Tibial nerve (tissue), 4 donors: Measurements from ENCODE around the gene TRMT112. TPM values are rescaled to one million over a fixed set of nuclear protein-coding genes. Genes with fewer than 3 reads are reported as not detected.

Experiments
- DNase-seq, 2 donors: peaks; one replicate each; pipeline ENCODE4 v3.0.0-alpha.2; 2019; ENCODE audit warnings: low spot score in 2 of 2
- H3K27ac ChIP-seq, 4 donors: fragments of 200-600 bp; sonication (generic) in 3 of 4; one replicate each; pipeline ENCODE4 v1.5.1; 2017 to 2019; ENCODE audit warnings: mild to moderate bottlenecking in 1 of 4
- H3K27me3 ChIP-seq, 2 donors: fragments of 200-600 bp; sonication (generic) in 1 of 2; one replicate each; pipeline versions ENCODE4 v1.5.1 to v1.6.0; 2017 to 2019
- H3K36me3 ChIP-seq, 3 donors: fragments of 200-600 bp; sonication (generic); one replicate each; pipeline ENCODE4 v1.5.1; 2018 to 2019
- H3K4me1 ChIP-seq, 4 donors: fragments of 200-600 bp; sonication (generic) in 3 of 4; one replicate each; pipeline ENCODE4 v1.5.1; 2017 to 2019
- H3K4me3 ChIP-seq, 4 donors: fragments of 200-600 bp; sonication (generic) in 3 of 4; one replicate each; pipeline ENCODE4 v1.5.1; 2017 to 2019; ENCODE audit warnings: mild to moderate bottlenecking in 1 of 4, moderate library complexity in 1 of 4
- H3K9me3 ChIP-seq, 4 donors: fragments of 200-600 bp; sonication (generic) in 3 of 4; one replicate each; pipeline ENCODE4 v1.5.1; 2017 to 2019
- EP300 ChIP-seq, 2 donors: sonication (generic); formaldehyde crosslinking; IDR thresholded peaks; one replicate each; pipeline ENCODE4 v1.6.1; 2017; ENCODE audit warnings: antibody characterized with exemption in 2 of 2, mild to moderate bottlenecking in 1 of 2
- POLR2A ChIP-seq, 2 donors: fragments of 450-650 bp; IDR thresholded peaks; one replicate each; pipeline ENCODE4 v1.6.1; 2017; ENCODE audit warnings: antibody characterized with exemption in 2 of 2, mild to moderate bottlenecking in 2 of 2, moderate library complexity in 2 of 2
- WGBS, 2 donors: methylation state at CpG; one replicate each; pipeline ENCODE4 v1.1.5; 2018; 5-methylcytosine and 5-hydroxymethylcytosine counted together
- total RNA-seq, 4 donors: library from RNA; depleted of rRNA; stranded (reverse); fragments of >200 nt; gene quantifications; one replicate each; pipeline ENCODE4 v1.1.0, GENCODE V29; 2016
- TF ChIP-seq, protein P1 (sequence below), 5 experiments: fragments of 200-600 bp in 3 of 5; fragments of 450-650 bp in 2 of 5; sonication (generic) in 3 of 5; IDR thresholded peaks; one replicate each; pipeline ENCODE4 v1.5.1; 2016 to 2019; ENCODE audit warnings: antibody characterized with exemption in 5 of 5, mild to moderate bottlenecking in 3 of 5, moderate library complexity in 2 of 5

Gene TRMT112
- total RNA-seq, 4 donors from 2014 or later, result 290 to 381 (median 327) TPM

DNA sequence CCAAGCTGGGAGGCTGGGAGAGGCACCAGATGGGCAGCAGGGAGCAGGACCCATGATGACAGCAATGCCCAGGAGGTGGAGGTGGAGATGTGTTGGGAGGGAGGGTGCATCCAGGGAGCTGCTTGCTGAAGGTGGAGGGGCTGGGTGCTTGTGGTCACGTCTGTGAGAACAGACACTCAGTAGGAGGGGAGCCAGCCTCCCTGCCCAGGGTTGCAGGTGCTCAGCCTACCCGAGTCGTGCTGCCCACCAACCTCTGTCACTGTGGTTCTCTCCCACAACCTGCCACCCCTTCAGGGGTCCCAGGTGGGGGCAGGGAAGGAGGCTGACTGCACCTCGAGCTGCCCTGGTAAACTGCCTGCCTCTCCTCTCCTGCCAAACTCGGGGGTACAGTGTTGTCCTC lies 6.0 kb upstream of the TRMT112 start:
- H3K9me3 ChIP-seq, result peaks cover 0 to 5% (median 0%) of the 10 kb centered on the region in 4 donors
- no peak overlapping the region for H3K4me3 ChIP-seq
- 34 to 57% methylated on average over 5 of the region's 5 CpGs for WGBS, 2 donors
- H3K27me3 ChIP-seq, result no peaks in the 10 kb centered on the region
- peaks cover 0 to 18% (median 7%) of the 10 kb centered on the region in 4 donors for H3K4me1 ChIP-seq
- TF ChIP-seq POLR2A (IDR thresholded peaks at IDR 0.05), result no peak
- TF ChIP-seq EP300 (IDR thresholded peaks at IDR 0.05), result no peak
- TF ChIP-seq, protein P1, sequence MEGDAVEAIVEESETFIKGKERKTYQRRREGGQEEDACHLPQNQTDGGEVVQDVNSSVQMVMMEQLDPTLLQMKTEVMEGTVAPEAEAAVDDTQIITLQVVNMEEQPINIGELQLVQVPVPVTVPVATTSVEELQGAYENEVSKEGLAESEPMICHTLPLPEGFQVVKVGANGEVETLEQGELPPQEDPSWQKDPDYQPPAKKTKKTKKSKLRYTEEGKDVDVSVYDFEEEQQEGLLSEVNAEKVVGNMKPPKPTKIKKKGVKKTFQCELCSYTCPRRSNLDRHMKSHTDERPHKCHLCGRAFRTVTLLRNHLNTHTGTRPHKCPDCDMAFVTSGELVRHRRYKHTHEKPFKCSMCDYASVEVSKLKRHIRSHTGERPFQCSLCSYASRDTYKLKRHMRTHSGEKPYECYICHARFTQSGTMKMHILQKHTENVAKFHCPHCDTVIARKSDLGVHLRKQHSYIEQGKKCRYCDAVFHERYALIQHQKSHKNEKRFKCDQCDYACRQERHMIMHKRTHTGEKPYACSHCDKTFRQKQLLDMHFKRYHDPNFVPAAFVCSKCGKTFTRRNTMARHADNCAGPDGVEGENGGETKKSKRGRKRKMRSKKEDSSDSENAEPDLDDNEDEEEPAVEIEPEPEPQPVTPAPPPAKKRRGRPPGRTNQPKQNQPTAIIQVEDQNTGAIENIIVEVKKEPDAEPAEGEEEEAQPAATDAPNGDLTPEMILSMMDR (IDR thresholded peaks at IDR 0.05), result no peak
- no peak for DNase-seq
- peaks cover 0 to 41% (median 11%) of the 10 kb centered on the region in 3 donors for H3K36me3 ChIP-seq
- no peak overlapping the region for H3K27ac ChIP-seq

DNA sequence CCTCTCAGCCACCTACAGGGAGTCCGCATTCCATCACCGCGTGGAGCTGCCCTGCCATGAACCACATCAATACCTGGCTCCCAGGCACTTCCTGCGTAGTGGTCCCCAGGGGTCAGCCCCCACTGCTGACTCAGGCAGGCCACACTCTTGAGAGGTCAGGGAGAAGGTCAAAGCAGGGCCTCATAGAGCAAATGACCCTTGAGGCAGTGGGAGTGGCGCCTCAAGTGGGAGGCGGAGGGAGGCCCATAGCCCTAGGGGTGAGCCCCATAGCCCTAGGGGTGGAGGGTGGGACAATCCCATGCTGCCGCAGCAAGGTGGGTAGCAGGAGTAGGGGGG lies 5.5 kb upstream of the TRMT112 start:
- peaks cover 0 to 5% (median 0%) of the 10 kb centered on the region in 4 donors for H3K9me3 ChIP-seq
- peaks cover 0 to 41% (median 11%) of the 10 kb centered on the region in 3 donors for H3K36me3 ChIP-seq
- no peak for TF ChIP-seq EP300 (IDR thresholded peaks at IDR 0.05)
- TF ChIP-seq, protein P1 (IDR thresholded peaks at IDR 0.05), result no peak
- TF ChIP-seq POLR2A (IDR thresholded peaks at IDR 0.05), result no peak
- H3K4me1 ChIP-seq, result peaks cover 0 to 18% (median 7%) of the 10 kb centered on the region in 4 donors
- WGBS, 2 donors, result 45 to 69% methylated on average over 2 to 7 of the region's 7 CpGs
- no peak for DNase-seq
- no peak overlapping the region for H3K27ac ChIP-seq
- H3K27me3 ChIP-seq, result no peaks in the 10 kb centered on the region
- no peak overlapping the region for H3K4me3 ChIP-seq

DNA sequence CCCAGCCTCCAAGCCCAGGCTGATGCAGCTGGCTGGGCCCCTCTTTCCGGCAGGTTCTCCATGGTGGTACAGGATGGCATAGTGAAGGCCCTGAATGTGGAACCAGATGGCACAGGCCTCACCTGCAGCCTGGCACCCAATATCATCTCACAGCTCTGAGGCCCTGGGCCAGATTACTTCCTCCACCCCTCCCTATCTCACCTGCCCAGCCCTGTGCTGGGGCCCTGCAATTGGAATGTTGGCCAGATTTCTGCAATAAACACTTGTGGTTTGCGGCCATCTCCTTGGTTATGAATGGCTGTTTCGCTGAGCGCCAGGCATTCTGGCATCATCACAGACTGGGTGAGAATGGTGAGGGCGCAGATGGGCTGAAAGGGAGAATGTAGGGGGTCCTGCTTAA lies 4.2 kb upstream of the TRMT112 start:
- H3K27me3 ChIP-seq, result no peaks in the 10 kb centered on the region
- H3K9me3 ChIP-seq, result no peaks in the 10 kb centered on the region
- no peak for TF ChIP-seq EP300 (IDR thresholded peaks at IDR 0.05)
- TF ChIP-seq, protein P1 (IDR thresholded peaks at IDR 0.05), result no peak
- no peak for TF ChIP-seq POLR2A (IDR thresholded peaks at IDR 0.05)
- no peak for DNase-seq
- peak overlapping the region in 1 of 4 donors; percentile 40 for H3K27ac ChIP-seq
- 82 to 89% methylated on average over 5 of the region's 5 CpGs for WGBS, 2 donors
- H3K36me3 ChIP-seq, result peaks cover 0 to 41% (median 11%) of the 10 kb centered on the region in 3 donors
- no peak overlapping the region for H3K4me3 ChIP-seq
- H3K4me1 ChIP-seq, result peaks cover 0 to 23% (median 10%) of the 10 kb centered on the region in 4 donors

DNA sequence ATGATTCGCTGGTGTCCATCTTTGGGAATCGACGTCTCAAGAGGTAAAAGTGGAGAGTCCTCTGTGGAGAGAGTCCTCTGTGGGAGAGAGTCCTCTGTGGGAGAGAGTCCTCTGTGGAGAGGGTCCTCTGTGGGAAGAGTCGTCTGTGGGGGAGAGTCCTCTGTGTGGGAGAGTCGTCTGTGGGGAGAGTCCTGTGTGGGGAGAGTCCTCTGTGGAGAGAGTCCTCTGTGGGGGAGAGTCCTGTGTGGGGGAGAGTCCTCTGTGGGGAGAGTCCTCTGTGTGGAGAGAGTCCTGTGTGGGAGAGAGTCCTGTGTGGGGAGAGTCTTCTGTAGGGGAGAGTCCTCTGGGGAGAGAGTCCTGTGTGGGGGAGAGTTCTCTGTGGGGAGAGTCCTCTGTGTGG lies 3.7 kb upstream of the TRMT112 start:
- H3K27me3 ChIP-seq, result no peaks in the 10 kb centered on the region
- WGBS, 2 donors, result 80 to 83% methylated on average over 5 of the region's 5 CpGs
- no peak overlapping the region for H3K4me3 ChIP-seq
- peaks cover 0 to 28% (median 12%) of the 10 kb centered on the region in 4 donors for H3K4me1 ChIP-seq
- no peaks in the 10 kb centered on the region for H3K9me3 ChIP-seq
- TF ChIP-seq, protein P1 (IDR thresholded peaks at IDR 0.05), result no peak
- TF ChIP-seq POLR2A (IDR thresholded peaks at IDR 0.05) (no peak), EP300 (IDR thresholded peaks at IDR 0.05) (no peak)
- H3K27ac ChIP-seq, result peak overlapping the region in 1 of 4 donors; percentile 40
- H3K36me3 ChIP-seq, result peaks cover 0 to 46% (median 11%) of the 10 kb centered on the region in 3 donors
- DNase-seq, result no peak

DNA sequence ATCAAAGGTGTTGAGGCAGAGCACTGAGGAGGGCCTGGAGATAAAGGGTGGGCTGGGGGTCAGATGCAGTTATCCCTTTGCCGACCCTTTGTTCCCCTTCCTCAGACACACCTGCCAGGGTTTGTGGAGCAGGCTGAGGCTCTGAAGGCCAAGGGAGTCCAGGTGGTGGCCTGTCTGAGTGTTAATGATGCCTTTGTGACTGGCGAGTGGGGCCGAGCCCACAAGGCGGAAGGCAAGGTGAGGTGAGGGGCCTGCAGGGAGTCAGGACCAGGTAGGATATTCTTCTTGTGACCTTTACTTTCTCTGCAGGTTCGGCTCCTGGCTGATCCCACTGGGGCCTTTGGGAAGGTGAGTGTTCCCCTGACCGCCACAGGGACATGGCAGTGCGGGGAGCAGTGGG lies 3.2 kb upstream of the TRMT112 start:
- DNase-seq, result no peak
- Histone ChIP-seq H3K4me1 (peaks cover 0 to 33% (median 13%) of the 10 kb centered on the region in 4 donors), H3K36me3 (peaks cover 0 to 51% (median 15%) of the 10 kb centered on the region in 3 donors), H3K9me3 (no peaks in the 10 kb centered on the region), H3K27me3 (no peaks in the 10 kb centered on the region), H3K4me3 (no peak overlapping the region), H3K27ac (peak overlapping the region in 1 of 4 donors; percentile 40)
- WGBS, 2 donors, result 93% methylated on average over 7 of the region's 7 CpGs
- TF ChIP-seq, protein P1 (IDR thresholded peaks at IDR 0.05), result no peak
- TF ChIP-seq EP300 (IDR thresholded peaks at IDR 0.05) (no peak), POLR2A (IDR thresholded peaks at IDR 0.05) (no peak)
